Progenitor cell of endocrine pancreas (in vitro differentiated cells): ENCODE measurements around the gene MRPL20. TPM values are rescaled to one million over a fixed set of nuclear protein-coding genes. Genes with fewer than 3 reads are reported as not detected.
A peak's percentile ranks its signal among the peaks of the same experiment; 100 is the strongest.

Source experiments
- DNase-seq: peaks from one replicate; pipeline ENCODE4 v3.0.0; 2021; ENCODE audit warnings: low spot score; ENCODE audit not compliant: unreplicated experiment
- H3K27ac Mint-ChIP-seq: 2 replicates; pipeline ENCODE4 v1.8.0; 2021; ENCODE audit warnings: mild to moderate bottlenecking, moderate library complexity, mixed read lengths
- H3K27me3 Mint-ChIP-seq: 2 replicates; pipeline ENCODE4 v1.8.0; 2021; ENCODE audit warnings: mixed read lengths
- H3K36me3 Mint-ChIP-seq: 2 replicates; pipeline ENCODE4 v1.8.0; 2022; ENCODE audit warnings: mixed read lengths; ENCODE audit not compliant: insufficient read depth
- H3K4me1 Mint-ChIP-seq: 2 replicates; pipeline ENCODE4 v1.8.0; 2021; ENCODE audit warnings: low read depth, mixed read lengths
- H3K4me3 Mint-ChIP-seq: 2 replicates; pipeline ENCODE4 v1.8.0; 2021; ENCODE audit warnings: low read depth, mild to moderate bottlenecking, moderate library complexity, mixed read lengths
- H3K9me3 Mint-ChIP-seq: 2 replicates; pipeline ENCODE4 v1.8.0; 2021; ENCODE audit warnings: low read depth, mixed read lengths
- total RNA-seq: library from RNA; stranded (reverse); gene quantifications from 2 replicates; pipeline ENCODE4 v1.2.1, GENCODE V29; 2021
- TF ChIP-seq, protein P1 (sequence below): fragments of 200-600 bp; sonication (generic); IDR thresholded peaks from one replicate; pipeline ENCODE4 v1.5.0; 2021; ENCODE audit warnings: antibody characterized with exemption, mild to moderate bottlenecking; ENCODE audit not compliant: unreplicated experiment

MRPL20 gene
- total RNA-seq, 1 donor from 2014 or later: 109 TPM

DNA sequence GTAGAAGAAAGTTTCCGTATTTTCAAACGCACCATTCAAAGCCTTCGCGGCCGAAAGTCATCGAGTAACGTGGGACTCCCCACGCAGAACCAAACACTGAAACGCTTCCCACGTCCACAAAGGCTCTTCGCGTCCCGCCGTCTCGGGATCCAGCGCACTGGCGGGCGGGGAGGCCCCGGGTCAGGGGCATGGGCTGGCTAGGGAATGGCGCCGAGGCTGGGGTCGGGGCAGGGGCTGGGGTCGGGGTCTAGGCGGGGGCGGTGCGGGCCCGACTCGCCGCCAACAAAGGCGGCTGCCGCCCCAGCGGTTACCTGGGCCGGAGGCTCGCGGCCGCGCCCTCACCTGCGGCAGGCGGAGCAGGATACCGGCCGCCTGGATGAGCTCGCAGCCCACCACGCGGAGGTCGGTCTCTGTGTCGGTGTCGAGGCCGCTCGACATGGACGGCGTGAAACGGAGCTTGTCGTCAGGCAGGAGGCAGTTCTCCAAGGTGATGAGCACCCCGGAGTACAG is 8.4 kb downstream of the MRPL20 start:
- no peak for DNase-seq
- H3K36me3 Mint-ChIP-seq: peaks cover 26% of the 10 kb centered on the region
- no peaks in the 10 kb centered on the region for H3K27me3 Mint-ChIP-seq
- TF ChIP-seq, protein P1, sequence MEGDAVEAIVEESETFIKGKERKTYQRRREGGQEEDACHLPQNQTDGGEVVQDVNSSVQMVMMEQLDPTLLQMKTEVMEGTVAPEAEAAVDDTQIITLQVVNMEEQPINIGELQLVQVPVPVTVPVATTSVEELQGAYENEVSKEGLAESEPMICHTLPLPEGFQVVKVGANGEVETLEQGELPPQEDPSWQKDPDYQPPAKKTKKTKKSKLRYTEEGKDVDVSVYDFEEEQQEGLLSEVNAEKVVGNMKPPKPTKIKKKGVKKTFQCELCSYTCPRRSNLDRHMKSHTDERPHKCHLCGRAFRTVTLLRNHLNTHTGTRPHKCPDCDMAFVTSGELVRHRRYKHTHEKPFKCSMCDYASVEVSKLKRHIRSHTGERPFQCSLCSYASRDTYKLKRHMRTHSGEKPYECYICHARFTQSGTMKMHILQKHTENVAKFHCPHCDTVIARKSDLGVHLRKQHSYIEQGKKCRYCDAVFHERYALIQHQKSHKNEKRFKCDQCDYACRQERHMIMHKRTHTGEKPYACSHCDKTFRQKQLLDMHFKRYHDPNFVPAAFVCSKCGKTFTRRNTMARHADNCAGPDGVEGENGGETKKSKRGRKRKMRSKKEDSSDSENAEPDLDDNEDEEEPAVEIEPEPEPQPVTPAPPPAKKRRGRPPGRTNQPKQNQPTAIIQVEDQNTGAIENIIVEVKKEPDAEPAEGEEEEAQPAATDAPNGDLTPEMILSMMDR: no peak
- peak overlapping the region; percentile 89 for H3K27ac Mint-ChIP-seq
- peaks cover 16% of the 10 kb centered on the region for H3K4me1 Mint-ChIP-seq
- H3K4me3 Mint-ChIP-seq: peak overlapping the region; percentile 89
- no peaks in the 10 kb centered on the region for H3K9me3 Mint-ChIP-seq

DNA sequence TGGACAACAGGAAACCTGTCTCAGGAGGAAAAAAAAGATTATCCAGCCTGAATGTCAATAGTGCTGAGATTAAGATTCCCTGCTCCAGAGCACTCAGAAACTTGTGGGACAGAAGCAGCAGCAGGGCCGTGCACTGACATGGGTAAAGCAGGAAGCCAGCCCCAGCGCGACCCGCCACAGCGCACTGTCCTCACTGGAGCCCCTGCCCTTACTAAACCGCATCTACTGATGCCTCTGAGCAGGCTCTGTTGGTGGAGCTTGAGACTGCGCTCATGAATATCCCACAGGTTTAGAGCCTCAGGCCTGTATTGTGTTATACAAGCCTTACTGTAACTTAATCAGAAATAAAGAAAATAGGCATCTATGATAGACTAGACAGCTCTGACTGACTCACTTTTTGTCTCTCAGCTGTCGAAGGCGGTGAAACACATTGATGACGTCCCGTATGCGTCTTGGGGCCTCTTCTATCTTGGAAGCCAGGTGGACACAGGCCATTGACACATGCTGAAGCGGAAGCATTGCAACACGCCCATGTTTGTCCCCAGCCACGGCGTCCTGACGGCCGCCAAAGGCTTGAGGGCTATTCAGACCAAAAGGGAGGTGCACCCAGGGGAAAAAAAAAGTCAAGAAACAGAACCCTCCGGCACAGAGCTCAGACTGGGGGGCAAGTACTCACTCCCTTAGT is 9.1 kb downstream of the MRPL20 start:
- Mint-ChIP-seq H3K36me3 (peaks cover 23% of the 10 kb centered on the region), H3K9me3 (no peaks in the 10 kb centered on the region), H3K27me3 (no peaks in the 10 kb centered on the region), H3K4me1 (peaks cover 16% of the 10 kb centered on the region), H3K4me3 (peak overlapping the region; percentile 89), H3K27ac (peak overlapping the region; percentile 89)
- TF ChIP-seq, protein P1: no peak
- DNase-seq: no peak

GRCh38 chr1:1395166-1395565 is 11.9 kb downstream of the MRPL20 start:
- H3K36me3 Mint-ChIP-seq: peaks cover 31% of the 10 kb centered on the region
- H3K4me3 Mint-ChIP-seq: no peak overlapping the region
- no peak overlapping the region for H3K27ac Mint-ChIP-seq
- no peaks in the 10 kb centered on the region for H3K27me3 Mint-ChIP-seq
- H3K4me1 Mint-ChIP-seq: peaks cover 11% of the 10 kb centered on the region
- TF ChIP-seq, protein P1: no peak
- no peaks in the 10 kb centered on the region for H3K9me3 Mint-ChIP-seq
- no peak for DNase-seq

- Mint-ChIP-seq H3K4me3 (no peak overlapping the region), H3K27ac (no peak overlapping the region), H3K4me1 (peaks cover 6% of the 10 kb centered on the region), H3K9me3 (no peaks in the 10 kb centered on the region), H3K27me3 (no peaks in the 10 kb centered on the region), H3K36me3 (peaks cover 36% of the 10 kb centered on the region)
- TF ChIP-seq, protein P1: no peak
- DNase-seq: no peak
Measured at GRCh38 chr1:1394116-1394515, 13.0 kb downstream of the MRPL20 start.

DNA sequence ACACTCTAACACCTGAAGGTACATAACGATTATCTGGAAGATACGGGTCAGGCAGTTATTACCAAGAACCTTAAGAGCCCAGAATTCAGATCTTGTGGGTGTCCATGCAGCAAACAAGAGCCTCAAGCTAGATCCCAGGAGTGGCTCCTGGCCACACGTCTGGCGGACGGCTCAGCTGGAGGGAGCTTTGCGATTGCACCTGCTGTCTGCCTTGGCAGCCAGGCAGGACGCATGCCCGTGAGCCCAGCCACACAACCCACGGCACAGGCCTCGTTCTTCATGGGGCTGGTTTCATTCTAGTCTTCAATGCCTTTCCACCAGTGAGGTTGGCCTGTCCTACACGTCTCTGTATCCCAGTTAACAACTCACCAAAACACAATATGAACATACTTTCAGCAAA is 13.7 kb downstream of the MRPL20 start:
- TF ChIP-seq, protein P1: no peak
- Mint-ChIP-seq H3K27me3 (no peaks in the 10 kb centered on the region), H3K4me1 (peaks cover 6% of the 10 kb centered on the region), H3K27ac (no peak overlapping the region), H3K9me3 (no peaks in the 10 kb centered on the region), H3K4me3 (no peak overlapping the region), H3K36me3 (peaks cover 36% of the 10 kb centered on the region)
- no peak for DNase-seq
